ENCODE measurements around the gene BCL11A.

DNA sequence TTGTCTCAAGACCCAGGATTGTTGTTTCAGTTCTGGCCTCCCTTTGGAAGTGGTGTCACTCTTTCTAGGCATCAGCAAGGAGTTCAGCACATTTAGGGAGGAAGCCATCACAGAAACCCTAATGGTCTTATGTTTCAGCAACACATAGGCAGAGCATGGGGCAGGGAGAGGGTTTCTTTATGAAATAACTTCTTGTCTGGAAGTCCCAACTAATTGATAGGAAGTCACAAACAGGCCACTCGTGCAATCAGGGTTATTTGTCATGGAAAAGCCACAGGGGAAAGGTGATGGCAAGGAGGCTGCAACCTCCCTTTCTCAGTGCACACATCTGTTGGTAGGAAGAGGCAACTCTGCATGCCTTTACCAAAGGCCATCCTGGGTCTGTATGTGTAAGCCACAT, 103.0 kb downstream of the BCL11A start:
- TF ChIP-seq, protein P1, sequence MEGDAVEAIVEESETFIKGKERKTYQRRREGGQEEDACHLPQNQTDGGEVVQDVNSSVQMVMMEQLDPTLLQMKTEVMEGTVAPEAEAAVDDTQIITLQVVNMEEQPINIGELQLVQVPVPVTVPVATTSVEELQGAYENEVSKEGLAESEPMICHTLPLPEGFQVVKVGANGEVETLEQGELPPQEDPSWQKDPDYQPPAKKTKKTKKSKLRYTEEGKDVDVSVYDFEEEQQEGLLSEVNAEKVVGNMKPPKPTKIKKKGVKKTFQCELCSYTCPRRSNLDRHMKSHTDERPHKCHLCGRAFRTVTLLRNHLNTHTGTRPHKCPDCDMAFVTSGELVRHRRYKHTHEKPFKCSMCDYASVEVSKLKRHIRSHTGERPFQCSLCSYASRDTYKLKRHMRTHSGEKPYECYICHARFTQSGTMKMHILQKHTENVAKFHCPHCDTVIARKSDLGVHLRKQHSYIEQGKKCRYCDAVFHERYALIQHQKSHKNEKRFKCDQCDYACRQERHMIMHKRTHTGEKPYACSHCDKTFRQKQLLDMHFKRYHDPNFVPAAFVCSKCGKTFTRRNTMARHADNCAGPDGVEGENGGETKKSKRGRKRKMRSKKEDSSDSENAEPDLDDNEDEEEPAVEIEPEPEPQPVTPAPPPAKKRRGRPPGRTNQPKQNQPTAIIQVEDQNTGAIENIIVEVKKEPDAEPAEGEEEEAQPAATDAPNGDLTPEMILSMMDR (IDR thresholded peaks at IDR 0.05), result no peak
- TF ChIP-seq EP300 (IDR thresholded peaks at IDR 0.05), result no peak
